GM12801 (cell line): ENCODE results near the gene PTPRU.
A peak's percentile ranks its signal among the peaks of the same experiment; 100 is the strongest.

ENCODE experiments used
- TF ChIP-seq, protein P1 (sequence below): IDR thresholded peaks from one replicate; pipeline ENCODE4 v1.5.1; 2011; ENCODE audit warnings: control low read depth; ENCODE audit not compliant: insufficient read length; ENCODE audit errors: extremely low read depth

The PTPRU gene

DNA sequence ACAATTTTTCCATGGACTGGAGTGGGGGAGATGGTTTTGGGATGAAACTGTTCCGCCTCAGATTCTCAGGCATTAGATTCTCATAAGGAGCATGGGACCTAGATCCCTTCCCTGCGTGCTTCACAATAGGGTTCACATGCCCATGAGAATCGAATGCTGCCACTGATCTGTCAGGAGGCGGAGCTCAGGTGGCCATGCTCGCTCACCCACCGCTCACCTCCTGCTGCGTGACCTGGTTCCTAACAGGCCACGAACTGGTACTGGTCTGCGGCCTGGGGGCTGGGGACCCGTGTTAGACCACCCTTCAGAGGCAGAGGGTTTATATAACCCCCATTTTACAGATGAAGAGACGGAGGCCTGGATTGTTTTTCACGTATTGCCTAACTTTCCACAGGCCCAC lies 38.3 kb upstream of the PTPRU start:
- TF ChIP-seq, protein P1, sequence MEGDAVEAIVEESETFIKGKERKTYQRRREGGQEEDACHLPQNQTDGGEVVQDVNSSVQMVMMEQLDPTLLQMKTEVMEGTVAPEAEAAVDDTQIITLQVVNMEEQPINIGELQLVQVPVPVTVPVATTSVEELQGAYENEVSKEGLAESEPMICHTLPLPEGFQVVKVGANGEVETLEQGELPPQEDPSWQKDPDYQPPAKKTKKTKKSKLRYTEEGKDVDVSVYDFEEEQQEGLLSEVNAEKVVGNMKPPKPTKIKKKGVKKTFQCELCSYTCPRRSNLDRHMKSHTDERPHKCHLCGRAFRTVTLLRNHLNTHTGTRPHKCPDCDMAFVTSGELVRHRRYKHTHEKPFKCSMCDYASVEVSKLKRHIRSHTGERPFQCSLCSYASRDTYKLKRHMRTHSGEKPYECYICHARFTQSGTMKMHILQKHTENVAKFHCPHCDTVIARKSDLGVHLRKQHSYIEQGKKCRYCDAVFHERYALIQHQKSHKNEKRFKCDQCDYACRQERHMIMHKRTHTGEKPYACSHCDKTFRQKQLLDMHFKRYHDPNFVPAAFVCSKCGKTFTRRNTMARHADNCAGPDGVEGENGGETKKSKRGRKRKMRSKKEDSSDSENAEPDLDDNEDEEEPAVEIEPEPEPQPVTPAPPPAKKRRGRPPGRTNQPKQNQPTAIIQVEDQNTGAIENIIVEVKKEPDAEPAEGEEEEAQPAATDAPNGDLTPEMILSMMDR = no peak

DNA sequence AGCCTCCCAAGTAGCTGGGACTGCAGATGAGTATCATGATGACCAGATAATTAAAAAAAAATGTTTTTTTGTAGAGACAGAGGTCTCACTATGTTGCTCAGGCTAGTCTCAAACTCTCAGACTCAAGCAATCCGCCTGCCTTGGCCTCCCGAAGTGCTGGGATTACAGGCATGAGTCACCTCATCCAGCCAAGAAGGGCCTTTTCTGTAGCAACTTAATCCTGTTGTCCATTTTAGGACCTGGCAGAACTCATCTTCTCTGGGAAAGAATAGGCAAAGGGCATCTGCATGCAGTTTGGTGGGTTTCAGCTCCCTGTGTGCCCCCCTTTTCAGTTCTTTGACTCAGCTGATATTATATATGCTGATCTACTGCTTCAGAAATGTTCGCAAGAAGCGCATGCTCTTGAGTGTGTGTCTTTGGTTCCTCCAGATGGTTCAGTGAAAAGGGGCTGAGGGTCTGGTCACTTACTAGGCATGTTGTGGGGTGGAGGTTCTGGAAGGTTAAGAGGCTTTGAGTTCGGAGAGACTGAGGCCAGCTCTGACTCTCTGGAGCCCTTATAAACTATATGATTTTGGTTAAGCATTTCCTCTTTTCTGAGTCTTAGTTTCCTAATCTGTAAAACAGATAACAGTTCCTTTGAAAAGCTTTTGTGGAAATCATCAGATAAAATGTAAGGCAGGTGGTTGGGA lies 35.3 kb upstream of the PTPRU start:
- TF ChIP-seq, protein P1 = no peak

DNA sequence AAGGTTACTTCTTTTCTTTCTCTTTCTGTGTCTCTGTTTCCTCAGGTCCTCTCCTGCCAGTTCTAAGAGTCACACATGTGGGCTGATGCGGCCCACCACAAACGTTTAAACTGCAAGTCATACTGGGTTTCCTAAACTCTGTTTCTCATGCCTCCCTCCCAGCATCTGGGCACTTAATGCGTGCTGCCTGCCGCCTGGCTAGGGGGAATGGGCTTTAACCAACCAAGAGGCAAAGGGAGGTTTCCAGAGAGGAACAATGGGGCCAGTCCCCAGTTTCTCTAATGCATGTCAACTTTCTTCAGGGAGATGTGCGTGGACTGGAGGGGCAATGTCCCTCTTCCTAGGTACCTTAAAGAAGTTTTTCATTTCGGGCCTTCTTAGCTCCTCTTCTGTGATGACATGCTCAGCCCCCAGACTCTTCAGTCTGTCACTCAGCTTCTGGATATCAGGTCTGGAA lies 34.7 kb upstream of the PTPRU start:
- TF ChIP-seq, protein P1 = no peak

DNA sequence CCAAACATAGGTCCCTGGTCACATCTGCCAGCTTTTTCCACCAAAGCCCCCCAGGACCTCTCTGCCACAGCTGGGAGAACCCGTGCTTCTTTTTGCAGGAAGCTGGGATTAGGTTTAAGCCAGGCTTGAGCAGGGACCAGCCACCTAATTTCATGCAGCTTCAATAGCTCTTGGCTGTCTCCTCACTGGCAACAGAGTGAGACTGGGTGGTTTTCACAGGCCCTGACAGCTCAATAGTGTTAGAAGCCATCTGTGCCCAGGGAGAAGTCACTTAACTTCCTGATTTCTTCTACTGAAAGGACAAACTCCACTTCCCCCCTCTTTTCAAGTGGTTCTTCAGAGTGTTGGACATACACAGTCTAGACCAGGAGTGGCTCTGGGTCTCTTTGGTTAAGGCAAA lies 34.3 kb upstream of the PTPRU start:
- TF ChIP-seq, protein P1 = no peak

DNA sequence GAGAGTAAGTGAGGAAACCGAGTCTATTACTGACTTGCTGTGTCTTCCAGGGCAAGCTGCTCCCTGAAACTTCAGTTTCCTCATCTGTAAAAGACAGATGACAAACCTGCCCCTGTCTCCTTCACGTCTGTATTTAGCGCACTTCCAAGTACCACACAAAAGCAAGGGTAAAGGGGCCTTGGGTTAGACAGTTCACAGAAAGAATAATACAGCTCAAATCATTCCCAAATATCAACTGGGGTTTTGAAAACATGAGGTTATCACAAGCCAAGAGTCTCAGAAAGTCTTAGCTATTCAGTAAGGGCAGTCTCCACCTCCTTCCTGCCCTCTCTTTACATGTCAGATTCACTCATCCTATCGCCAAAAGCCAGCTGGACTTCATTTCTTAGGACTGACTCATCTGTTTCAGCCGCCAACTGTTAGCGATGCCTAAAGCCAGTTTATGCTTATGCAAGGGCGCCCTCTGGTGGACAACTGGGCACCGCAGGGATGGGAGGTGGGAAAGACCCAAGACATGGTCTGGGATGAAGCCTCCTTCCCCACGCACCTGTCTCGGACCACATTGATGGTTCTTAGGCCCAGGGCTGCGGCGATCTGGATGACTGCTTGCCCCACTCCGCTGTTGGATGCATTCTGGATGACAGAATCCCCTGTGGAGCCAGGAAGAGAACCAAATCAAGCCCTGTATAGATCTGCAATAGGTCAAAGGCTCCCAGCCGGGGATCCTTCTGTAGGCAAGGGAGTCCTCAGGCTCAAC lies 33.6 kb upstream of the PTPRU start:
- TF ChIP-seq, protein P1 = peak; percentile 85

DNA sequence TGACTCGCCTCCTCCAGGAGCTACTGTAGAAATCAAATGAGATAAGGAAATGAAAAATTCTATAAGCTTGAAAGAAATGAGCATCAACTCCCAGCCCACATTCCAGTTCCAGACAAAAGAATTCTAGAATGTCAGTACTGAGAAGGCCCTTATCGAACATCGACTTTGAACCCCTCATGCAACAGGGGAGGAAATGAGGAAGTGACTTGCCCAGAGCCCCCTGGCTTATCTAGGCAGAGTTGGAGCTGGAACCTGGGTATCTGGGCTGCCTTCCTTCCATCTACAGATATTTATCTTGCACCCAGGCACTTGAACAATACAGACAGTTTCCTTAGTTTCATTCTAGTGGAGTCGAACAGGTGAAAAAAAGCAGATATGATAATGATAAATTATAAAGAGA lies 27.9 kb upstream of the PTPRU start:
- TF ChIP-seq, protein P1 = no peak

DNA sequence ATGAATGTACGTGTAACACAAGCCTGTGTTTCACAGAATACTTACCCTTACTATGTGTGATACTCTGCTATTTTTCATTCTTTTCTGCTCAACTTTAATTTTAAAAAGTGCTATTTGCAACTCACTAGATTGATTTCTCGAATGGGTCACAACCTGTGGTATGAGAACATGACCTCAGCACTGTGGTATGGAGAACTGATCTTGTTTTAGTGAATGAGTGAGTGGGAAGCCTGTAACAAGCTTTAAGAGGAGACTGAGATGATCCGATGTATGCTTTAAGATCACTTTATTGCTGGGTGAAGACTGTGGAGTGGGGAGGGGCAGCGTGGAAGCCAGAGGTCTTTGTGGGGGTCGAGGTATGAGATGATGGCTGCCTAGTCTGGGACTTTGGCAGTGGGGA lies 27.1 kb upstream of the PTPRU start:
- TF ChIP-seq, protein P1 = no peak
